ENCODE measurements around the gene SPTSSB.

Gene SPTSSB

GRCh38 chr3:161392853-161393252 is 21.5 kb upstream of the SPTSSB start:
- no peak for DNase-seq (ENCODE audit: low read depth, low spot score)

GRCh38 chr3:161390200-161390599 is 18.9 kb upstream of the SPTSSB start:
- DNase-seq (ENCODE audit: low read depth, low spot score), result no peak

- DNase-seq (ENCODE audit: low read depth, low spot score), result no peak
These were observed 18.2 kb upstream of the SPTSSB start for GRCh38 chr3:161389445-161390035.

GRCh38 chr3:161388855-161389254 is 17.5 kb upstream of the SPTSSB start:
- DNase-seq (ENCODE audit: low read depth, low spot score), result no peak

GRCh38 chr3:161386991-161387770 is 15.9 kb upstream of the SPTSSB start:
- DNase-seq (ENCODE audit: low read depth, low spot score), result no peak

GRCh38 chr3:161372321-161373260 is 1.3 kb upstream of the SPTSSB start:
- DNase-seq (ENCODE audit: low read depth, low spot score), result no peak

GRCh38 chr3:161369531-161369930 is 1.8 kb downstream of the SPTSSB start:
- no peak for DNase-seq (ENCODE audit: low read depth, low spot score)

- no peak for DNase-seq (ENCODE audit: low read depth, low spot score)
These were observed 5.2 kb downstream of the SPTSSB start for GRCh38 chr3:161366094-161366493.

- DNase-seq (ENCODE audit: low read depth, low spot score), result no peak
These were observed 12.8 kb downstream of the SPTSSB start for GRCh38 chr3:161358488-161358887.

- no peak for DNase-seq (ENCODE audit: low read depth, low spot score)
These were observed 15.0 kb downstream of the SPTSSB start for GRCh38 chr3:161356287-161356686.

GRCh38 chr3:161355508-161355907 is 15.8 kb downstream of the SPTSSB start:
- no peak for DNase-seq (ENCODE audit: low read depth, low spot score)

- DNase-seq (ENCODE audit: low read depth, low spot score), result no peak
These were observed 16.8 kb downstream of the SPTSSB start for GRCh38 chr3:161354554-161354953.

GRCh38 chr3:161351330-161351729 is 20.0 kb downstream of the SPTSSB start:
- no peak for DNase-seq (ENCODE audit: low read depth, low spot score)

GRCh38 chr3:161350916-161351315 is 20.4 kb downstream of the SPTSSB start:
- DNase-seq (ENCODE audit: low read depth, low spot score), result no peak

GRCh38 chr3:161349529-161350312 is 21.6 kb downstream of the SPTSSB start:
- DNase-seq (ENCODE audit: low read depth, low spot score), result no peak

- no peak for DNase-seq (ENCODE audit: low read depth, low spot score)
These were observed 22.4 kb downstream of the SPTSSB start for GRCh38 chr3:161348796-161349400.

- DNase-seq (ENCODE audit: low read depth, low spot score), result no peak
These were observed 23.6 kb downstream of the SPTSSB start for GRCh38 chr3:161347726-161348125.

- DNase-seq (ENCODE audit: low read depth, low spot score), result no peak
These were observed 26.3 kb downstream of the SPTSSB start for GRCh38 chr3:161345023-161345422.

GRCh38 chr3:161343986-161344385 is 27.3 kb downstream of the SPTSSB start:
- no peak for DNase-seq (ENCODE audit: low read depth, low spot score)

GRCh38 chr3:161343540-161343939 is 27.8 kb downstream of the SPTSSB start:
- no peak for DNase-seq (ENCODE audit: low read depth, low spot score)

- no peak for DNase-seq (ENCODE audit: low read depth, low spot score)
These were observed 28.7 kb downstream of the SPTSSB start for GRCh38 chr3:161342629-161343028.

All from iPS DF 19.7 (cell line).